CD4-positive, alpha-beta T cell treated with Interleukin-2 at 100 ng/mL for 4 hours (primary cell): ENCODE results near the gene UBE2L3.
A peak's percentile ranks its signal among the peaks of the same experiment; 100 is the strongest.
"Not testable (repeated sequence)": the region's sequence is repeated elsewhere in the genome, so short reads cannot be mapped to it uniquely, and the experiment has no call there.

ENCODE experiments used
- DNase-seq: peaks from one replicate; pipeline ENCODE4 v3.0.0-alpha.2; 2020; ENCODE audit warnings: low spot score

UBE2L3 gene

DNA sequence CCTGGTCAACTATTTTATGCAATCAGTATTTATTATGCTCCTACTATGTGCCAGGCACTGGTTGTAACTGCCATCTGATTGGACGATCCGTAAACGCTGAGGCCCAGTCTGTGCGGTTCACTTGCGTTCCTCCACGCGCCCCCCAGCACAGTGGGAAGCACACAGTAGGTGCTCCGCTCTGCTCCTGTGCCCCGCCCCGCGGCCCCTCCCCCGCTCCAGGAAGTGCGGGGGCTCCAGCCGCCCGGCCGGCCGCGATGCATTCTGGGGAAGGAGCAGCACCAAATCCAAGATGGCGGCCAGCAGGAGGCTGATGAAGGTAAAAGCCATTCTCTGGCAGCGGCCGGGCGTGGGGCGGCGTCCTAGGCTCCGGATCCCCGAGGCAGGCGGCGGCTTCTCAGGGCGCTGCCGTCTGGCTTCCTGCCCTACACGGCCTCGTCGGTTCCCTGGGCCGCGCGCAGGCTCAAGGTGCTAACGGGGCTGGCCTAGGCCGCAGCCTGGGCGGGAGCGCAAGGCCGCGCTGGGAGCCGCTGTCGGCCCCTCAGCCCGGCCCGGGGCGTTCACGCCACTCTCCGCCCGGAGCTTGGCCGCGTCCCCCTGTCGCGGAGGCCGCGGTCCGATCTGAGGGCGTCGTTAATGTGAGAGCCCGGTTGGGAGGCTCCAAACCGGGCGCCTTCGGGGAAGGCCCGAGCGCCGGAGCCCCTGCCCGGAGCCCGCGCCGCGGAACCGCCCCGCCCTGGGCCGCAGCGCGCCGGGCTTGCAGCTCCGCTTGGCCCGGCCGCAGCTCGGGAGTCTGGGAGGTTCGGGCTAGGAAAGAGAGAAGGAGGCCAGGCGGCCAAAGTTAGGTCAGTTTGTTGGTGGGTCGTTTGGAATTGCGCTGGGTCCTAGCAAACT lies at the start of gene UBE2L3:
TSS of gene UBE2L3 (plus strand) at position 259 of the 891 bp plus-strand sequence. CDS start at position 290, 31 bp downstream.
- peak; percentile 80 for DNase-seq

DNA sequence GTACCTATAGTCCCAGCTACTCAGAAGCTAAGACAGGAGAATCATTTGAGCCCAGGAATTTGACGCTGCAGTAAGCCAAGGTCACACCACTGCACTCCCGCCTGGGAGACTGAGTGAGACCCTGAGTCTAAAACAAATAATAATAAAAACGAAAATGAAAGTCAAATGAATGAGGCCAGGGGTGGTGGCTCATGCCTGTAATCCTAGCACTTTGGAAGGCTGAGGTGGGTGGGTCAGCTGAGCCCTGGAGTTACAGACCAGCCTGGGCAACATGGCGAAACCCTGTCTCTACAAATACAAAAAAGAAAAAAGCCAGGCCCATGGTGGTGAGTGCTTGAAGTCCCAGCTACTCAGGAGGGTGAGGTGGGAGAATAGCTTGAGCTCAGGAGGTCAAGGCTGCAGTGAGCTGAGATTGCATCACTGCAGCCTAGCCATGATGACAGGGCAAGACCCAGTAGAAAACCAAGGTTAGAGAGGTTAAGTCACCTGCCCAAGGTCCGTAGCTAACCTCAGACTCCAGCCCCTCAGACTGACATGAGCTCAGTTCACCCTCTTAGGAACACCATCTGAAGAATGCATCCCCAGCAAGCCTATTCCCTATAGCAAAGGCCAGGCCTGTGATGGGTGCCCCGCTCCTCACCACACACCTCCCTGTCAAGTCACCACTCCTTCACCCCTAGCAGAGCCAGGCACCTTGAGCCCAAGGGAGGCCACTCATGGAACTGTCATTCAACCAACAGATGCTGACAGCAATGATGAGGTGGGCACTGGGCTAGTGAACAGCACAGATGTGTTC lies 40.6 kb upstream of the UBE2L3 start:
- DNase-seq = not testable (repeated sequence)

DNA sequence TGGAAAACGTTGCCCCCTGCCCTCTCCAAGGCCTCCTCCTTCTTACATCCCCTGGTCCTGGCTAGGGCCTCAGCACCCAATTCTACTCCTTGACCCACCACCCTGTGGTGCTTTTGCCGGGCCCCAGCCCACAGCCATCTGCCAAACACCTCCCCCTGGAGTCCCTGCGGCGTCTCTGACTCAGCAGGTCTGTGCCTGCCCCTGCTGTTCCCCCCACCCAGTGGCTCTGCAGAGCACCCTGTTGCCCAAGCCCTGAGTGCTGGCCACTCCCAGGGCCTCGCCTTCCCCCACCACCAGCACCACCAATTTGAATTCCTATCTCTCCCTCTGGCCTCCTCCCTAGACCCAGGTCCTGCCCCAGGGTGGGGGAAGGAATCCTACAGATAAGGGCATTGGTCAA lies 36.0 kb upstream of the UBE2L3 start:
- not testable (repeated sequence) for DNase-seq

DNA sequence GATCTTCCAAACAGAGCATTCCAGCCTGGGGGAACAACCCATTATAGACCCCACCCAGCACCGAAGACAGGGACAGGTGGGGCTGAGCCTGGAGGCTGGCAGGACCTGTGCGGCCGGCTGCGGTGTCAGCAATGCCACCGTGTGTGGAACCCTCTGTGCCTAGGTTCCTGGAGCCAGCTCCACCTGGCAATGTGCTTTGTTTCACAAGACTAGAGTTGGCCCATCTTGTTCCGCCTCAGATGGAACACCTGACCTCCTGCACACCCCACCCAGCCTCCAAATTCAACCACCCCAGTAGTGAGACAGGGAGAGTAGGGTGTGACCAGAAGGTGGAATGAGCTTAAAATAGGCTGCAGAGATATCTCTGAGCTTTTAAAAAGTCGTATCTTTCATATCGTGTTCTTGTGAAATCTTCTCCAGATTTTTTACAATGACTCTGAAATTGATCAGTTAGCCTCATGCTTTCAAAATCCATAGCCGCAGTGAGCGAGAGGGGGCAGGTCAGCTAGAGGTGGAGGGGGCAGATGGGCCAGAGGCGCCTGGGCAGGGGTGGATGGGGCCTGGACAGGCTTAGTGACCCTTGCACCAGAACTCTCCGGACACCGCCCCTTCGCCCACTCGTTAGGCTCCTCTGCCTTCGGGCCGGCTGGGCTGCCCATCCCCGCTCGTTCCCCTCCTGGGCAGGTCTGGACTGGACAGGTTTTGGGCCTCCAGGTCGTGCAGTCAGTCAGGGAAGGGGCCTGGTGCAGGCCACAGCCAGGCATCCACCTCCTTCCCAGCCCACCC lies 34.5 kb upstream of the UBE2L3 start:
- not testable (repeated sequence) for DNase-seq

DNA sequence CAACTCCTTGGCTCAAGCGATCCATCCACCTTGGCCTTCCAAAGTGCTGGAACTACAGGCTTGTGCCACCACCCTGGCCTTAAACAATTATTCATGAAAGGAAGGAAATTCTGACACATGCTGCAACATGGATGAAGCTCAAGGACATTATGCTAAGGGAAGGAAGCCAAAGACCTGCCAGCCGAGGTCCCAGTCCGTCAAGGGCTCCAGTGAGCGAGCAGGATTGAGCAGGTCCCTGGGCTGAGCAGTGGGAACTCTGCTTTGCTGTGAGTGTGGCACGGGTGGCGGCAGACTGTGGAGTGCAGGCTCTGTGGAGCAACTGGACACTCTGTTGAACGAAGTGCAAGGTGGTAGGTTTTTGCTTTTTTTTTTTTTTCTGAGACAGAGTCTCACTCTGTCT lies 27.7 kb upstream of the UBE2L3 start:
- DNase-seq = not testable (repeated sequence)

DNA sequence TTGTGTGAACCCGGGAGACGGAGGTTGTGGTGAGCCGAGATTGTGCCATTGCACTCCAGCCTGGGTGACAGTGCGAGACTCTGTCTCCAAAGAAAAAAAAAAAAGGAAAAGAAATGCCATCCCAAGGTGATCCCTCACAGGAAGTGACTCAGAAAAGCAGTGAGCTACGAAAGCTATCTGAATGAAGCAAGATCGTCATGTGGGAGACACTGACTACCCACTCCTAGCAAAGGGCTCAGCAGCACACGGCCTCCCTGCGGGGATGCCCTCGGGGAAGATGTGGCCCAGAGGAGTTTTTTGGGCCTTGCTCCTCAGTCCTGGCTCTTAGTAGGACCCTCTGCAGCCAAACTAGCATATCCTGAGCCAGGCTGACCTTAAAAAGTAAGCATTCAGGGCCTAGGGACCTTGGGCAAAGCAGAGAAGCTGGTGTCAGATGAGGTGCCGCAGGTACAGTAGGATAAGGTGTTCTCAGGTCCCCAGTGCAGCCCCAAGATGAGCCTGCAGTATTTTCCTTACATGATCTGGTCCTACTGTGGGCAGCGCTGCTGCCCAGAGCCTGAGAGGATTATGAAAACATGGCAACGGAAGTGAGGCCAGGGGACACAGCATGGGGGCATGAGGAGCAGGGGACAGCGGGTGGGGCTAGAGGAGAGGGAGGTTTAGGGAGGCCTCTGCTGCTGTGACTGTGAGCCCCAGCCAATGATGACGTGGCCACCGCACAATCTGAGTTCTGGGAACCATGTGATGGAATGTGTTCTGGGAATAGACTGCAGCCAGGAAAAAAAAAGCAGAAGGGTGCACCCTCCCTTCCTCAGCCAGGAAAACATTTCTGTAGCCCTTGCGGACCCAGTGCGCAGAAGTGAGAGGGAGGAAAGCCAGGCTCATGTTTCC lies 22.8 kb upstream of the UBE2L3 start:
- not testable (repeated sequence) for DNase-seq

DNA sequence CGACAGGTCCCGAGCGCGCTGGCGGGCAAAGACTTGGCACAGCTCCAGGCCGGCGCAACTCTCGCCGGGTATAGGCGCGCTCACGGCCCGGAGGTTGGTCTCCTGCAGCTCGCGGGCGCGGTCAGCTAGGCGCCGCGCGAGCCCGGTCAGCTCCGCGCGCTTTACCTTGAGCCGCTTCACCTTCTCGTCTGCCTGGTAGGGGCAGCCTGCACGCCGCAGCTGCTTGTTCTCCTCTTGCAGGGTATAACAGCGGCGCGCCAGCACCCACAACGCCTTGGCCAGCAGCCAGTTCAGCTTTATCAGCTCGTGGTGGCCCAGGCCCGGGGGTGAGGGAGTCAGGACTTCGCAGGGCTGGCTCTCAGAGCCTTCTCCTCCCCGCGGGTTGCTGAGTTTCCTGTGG lies 18.0 kb upstream of the UBE2L3 start:
- DNase-seq = not testable (repeated sequence)

DNA sequence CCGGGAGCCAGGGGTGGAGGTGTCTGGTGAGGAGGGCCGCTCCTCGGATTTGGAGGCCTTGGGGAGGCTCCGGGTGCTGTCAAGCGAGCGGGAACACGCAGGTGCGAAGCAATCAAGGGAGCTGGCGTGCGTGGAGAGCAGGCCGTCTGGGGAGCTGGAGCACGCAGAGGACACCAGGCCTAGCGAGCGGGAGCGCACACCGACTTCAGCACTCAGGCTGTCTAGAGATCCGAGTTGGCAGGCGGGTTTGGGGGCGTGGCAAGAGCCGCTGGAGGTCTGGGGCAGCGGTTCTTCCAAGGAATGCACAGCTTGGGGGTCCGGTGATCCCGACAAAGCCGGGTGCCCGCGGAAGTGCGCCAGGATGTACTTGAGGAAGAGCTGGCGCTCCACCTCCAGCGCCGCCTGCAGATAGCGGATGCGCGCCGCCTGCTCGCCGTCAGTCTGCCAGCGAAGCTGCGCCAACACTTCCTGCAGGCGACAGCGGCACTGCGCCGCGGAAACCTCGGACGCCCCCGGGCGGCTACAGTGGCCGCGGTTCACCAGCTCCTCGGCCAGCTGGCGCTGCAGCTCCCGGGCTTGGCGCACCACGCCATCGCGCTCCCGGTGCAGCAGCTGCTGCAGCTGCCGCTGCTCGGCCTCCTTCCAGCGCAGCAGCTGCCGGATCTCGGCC lies 17.4 kb upstream of the UBE2L3 start:
- DNase-seq = not testable (repeated sequence)

DNA sequence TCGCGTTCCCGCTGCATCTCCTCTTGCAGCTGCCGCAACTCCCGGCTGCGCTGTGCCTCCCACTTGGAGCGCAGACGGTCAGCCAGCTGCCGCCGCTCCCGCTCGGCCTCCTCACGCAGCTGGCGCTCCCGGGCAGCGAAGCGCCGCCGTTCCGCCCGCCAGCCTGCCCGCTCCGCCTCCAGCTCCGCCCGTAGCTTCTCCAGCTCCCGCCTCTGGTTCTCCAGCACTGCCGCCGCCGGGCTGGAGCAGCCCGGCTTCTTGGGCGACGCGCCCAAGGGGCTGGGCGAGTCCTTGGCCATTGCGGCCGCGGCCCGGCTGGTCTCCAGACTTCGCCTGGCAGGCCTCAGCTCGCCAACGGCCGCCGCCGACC lies 16.9 kb upstream of the UBE2L3 start:
- not testable (repeated sequence) for DNase-seq

DNA sequence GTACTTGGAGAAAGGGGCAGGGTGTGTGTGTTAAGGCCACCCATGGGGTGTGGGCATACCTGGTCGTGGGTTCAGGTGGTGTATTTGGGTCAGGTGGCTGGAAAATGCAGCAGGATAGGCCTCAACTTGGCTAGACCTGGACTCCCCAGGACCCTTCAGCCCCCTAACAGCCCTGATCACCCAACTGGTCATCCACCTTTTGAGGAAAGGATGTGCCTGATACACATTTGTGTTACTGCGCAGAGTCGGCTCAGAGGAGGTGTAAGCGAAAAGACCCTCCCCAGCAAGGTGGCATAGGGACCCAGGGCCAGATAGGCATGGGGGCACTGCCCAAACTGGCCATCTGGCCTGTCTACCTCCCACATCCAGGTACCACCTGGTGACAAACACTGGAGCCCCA lies 16.2 kb upstream of the UBE2L3 start, which contains the start of gene RIMBP3C:
TSS of gene RIMBP3C (minus strand) at position 101 of the 400 bp plus-strand sequence. CDS start 485 bp downstream, outside the sequence.
- DNase-seq = not testable (repeated sequence)

DNA sequence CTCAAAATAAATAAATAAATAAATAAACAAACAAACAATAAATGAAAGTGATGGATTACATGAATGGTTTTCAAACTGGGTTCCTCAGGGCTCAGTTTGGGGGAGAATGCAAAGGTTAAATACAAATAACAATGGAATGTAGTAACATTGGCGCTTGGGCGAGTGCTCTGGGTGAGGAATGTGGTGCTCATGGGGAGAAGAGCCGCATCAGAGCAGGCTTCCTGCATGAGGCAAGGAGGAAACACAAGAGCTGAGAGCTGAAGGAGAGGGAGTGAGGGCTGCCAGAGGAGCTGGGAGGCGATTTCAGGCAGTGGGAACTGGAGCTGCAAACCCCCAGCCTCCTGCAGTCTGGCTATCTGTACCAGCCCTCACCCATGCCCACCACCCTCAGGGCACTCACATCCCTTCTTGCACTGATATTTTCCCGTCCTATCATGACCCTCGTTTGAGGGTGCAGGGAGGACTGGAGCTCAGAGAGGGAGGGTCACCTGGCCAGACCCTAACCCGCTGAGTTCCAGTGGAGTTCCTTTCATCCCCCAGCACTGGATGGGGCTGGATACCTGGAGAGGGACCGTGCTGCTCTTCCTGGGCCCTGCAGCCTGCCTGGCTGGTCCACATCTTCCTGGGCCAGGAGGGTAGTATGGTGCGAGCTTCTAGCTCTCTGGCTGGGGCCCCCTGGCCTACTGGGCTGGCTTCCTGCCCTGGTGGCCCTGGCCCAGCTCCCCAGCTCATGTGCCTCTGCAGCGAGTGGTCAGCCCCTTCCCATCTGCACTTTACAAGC lies 8.0 kb upstream of the UBE2L3 start:
- not testable (repeated sequence) for DNase-seq

DNA sequence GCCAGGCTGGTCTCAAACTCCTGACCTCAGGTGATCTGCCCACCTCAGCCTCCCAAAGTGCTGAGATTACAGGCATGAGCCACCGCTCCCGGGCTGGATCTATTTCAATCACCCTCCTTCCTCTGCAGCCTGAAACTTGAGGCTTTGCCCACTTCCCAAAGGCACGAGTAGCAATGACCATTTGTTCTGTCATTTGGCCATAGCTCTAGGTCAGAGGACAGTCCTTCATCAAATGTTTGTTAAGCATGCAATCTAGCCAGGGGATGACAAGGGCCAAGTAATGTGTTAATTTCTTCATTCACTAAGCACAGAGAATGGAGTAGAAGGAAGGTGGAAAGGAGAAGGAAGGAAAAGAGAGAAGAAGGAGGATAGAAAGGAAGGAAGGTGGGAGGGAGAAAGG lies 6.9 kb upstream of the UBE2L3 start:
- not testable (repeated sequence) for DNase-seq

DNA sequence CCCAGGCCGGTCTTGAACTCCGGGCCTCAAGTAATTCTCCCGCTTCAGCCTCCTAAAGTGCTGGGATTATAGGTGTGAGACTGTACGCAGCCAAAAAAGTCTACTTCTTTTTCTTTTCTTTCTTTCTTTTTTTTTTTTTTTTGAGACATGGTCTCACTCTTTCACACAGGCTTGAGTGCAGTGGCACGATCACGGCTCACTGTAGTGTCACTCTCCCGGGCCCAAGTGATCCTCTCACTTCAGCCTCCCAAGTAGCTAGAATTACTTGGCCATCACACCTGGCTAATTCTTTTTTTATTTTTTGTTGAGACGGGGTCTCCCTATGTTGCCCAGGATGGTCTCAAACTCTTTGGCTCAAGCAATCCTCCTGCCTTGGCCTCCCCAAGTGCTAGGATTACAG lies 3.6 kb upstream of the UBE2L3 start:
- DNase-seq = no peak

DNA sequence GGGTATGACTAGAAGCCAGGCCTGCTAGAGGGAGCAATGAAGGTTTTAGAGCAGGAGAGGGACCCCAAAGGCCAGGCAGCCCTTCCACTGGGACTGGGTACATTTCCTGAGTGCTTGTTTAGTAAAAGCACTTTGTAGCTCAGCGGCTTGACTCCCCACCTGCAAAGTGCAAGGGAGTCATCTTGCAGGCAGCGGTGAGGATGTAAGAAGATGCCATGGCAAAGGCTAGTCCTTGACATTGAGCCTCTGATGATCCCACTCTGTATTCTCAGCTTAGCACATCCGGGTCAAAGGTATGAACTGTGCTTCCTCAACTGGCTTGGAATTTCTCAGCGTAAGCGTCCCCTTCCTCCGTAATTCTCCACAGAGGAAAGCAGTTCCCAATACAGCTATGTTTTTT lies 3.1 kb upstream of the UBE2L3 start:
- no peak for DNase-seq

DNA sequence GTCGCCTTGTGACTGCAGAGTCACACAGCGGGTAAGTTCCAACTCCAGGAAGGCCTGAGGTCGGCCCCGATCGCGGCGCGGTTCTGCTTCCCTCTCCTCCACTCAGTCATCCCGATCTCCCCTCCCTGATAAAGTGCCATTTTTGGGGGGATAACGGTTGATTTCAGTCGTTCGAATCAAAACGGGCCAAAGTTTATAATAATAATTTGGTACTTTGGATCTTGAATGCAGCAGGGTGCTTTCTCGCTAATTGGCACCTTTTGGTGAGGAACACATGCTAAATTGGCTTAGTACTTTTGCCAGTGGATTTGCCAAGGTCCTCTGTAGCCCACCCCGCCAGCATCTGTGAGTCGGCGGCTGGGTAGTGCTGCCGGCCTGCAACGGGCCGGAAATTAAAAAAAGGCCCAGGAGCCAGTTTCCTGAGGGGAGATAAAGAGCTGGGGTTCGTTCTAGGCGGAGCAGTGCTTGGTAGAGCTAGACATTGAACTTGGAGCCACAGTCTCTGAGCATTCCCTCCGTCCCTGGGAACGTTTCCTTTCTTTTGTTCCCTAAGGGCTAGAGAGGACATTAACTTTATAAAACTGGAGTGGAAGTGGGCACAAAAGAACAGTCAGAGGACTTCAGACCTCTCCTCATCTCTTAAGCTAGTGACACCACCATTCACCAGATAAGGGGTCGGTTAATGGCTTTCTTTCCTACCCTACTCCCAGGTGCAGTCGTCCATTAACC lies 997 bp downstream of the UBE2L3 start:
- no peak for DNase-seq

DNA sequence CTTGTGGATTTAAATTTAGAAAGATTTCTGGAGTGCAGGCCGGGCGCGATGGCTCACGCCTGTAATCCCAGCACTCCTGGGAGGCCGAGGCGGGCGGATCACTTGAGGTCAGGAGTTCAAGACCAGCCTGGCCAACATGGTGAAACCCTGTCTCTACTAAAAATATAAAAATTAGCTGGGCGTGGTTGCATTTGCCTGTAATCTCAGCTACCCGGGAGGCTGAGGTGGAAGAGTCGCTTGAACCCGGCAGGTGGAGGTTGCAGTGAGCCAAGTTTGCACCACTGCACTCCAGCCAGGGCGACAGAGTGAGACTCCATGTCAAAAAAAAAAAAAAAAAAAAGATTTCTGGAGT lies 1.5 kb downstream of the UBE2L3 start:
- not testable (repeated sequence) for DNase-seq

DNA sequence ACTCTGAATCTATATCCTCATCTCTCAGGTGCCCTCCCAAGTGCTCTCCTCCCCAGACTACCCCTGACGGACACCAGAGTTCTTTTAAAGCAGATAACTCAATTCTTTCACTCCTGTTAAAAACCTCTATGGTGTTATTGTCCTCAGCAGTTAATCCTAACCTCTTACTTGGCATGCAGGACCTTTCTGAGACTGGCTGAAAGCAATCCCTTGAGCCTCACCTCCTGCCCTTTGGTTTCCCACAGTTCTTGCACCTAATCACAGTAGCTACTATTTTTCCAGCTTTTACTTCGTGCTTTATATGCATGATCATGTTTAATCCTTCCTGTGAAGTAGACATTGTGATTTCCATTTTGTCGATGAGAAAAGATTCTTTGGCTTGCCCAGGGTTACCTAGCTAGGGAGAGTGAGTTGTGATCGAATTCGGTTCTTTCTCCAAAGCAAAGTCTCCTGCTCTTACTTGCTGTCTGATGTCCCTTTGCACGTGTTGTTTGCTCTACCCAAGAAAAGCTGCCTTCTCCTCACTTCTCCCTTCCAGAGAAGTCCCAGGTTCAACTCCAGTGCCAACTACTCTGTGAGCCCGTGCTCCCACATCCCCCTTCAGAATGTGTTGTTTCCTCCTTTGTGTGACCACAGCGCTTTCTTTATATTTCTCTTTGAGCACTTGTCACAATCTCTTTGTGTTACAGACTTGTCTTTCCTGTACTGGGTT lies 2.1 kb downstream of the UBE2L3 start:
- DNase-seq = no peak

DNA sequence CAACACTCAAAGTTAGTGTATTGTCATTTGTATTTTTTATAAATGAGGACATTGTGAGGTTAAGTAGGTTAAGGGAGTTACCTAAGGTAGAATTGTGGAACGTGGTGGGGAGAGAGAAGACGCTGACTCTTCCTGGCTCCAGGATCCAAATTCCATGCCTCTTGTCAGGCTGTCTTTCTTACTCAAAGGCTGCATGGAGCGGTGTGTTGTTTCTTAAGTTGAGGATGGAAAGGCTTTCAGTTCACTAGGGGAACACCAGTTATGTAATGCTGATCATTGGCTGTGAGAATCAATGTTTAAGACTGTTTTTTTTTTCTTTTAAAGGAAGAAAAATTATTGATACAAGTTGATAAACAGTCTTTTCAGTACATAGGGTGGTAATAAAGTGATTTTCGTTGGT lies 2.9 kb downstream of the UBE2L3 start:
- DNase-seq = no peak
